ENCODE measurements around the gene IPO9. TPM values are rescaled to one million over a fixed set of nuclear protein-coding genes. Genes with fewer than 3 reads are reported as not detected.

Gene IPO9
- total RNA-seq, 1 donor, result 28.9 TPM

DNA sequence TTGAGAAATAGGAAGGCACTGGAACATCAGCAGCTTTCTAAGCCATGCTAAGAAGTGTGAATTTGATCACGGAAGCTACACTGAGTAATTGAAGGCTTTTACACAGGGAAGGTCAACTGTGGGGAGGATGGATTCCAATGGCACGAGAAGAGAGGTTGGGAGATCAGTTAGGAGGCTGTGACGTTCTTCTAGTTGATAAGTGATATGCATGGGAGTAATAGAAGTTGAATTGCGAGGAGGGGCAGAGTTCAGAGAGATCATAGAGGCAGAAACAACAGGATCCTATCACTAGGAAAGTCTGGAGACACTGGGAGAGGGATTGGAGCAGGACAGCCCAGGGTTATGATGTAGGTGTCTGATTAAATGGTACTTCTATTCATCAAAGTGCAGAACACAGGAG lies 101.2 kb downstream of the IPO9 start:
- no peak for DNase-seq (ENCODE audit: low read depth)
- TF ChIP-seq, protein P1, sequence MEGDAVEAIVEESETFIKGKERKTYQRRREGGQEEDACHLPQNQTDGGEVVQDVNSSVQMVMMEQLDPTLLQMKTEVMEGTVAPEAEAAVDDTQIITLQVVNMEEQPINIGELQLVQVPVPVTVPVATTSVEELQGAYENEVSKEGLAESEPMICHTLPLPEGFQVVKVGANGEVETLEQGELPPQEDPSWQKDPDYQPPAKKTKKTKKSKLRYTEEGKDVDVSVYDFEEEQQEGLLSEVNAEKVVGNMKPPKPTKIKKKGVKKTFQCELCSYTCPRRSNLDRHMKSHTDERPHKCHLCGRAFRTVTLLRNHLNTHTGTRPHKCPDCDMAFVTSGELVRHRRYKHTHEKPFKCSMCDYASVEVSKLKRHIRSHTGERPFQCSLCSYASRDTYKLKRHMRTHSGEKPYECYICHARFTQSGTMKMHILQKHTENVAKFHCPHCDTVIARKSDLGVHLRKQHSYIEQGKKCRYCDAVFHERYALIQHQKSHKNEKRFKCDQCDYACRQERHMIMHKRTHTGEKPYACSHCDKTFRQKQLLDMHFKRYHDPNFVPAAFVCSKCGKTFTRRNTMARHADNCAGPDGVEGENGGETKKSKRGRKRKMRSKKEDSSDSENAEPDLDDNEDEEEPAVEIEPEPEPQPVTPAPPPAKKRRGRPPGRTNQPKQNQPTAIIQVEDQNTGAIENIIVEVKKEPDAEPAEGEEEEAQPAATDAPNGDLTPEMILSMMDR (IDR thresholded peaks at IDR 0.05; ENCODE audit: insufficient read depth, low read depth, low read length), result no peak
- H3K4me3 ChIP-seq (ENCODE audit: low read depth, low read length), result no peak overlapping the region

DNA sequence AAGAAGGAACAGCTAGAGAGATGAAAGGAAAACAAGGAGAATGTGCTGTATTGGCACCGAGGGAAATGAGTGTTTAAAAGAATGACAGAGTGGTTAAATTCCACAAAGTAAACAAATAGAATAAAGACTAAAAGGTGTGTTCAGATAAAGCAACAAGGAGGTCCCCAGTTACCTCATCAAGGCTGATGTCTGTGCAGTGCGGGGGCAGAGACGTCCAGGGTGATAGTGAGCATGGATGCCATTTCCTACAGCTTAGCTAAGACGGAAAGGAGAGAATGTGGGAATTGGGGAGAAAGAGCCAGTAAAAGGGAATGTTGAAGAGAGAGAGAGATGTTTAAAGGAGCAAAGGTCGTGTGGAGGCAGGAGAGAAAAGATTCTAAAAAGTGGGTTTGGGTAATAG lies 101.8 kb downstream of the IPO9 start:
- no peak for DNase-seq (ENCODE audit: low read depth)
- TF ChIP-seq, protein P1 (IDR thresholded peaks at IDR 0.05; ENCODE audit: insufficient read depth, low read depth, low read length), result no peak
- H3K4me3 ChIP-seq (ENCODE audit: low read depth, low read length), result no peak overlapping the region

Small RNA genes within 50 kb of the gene (small RNA-seq; reads per million reads assigned to genes)
- not detected for gene MIR1231
- not detected for gene MIR6739

Other genes starting within 250 kb of the IPO9 start
- gene SHISA4, start 59.7 kb downstream of the IPO9 start, total RNA-seq, result 19.0 and 25.0 TPM in 2 replicates
- 44.1 and 50.1 TPM in 2 replicates for gene LMOD1, start 117.4 kb downstream of the IPO9 start, total RNA-seq
- 58.9 and 94.1 TPM in 2 replicates for gene TIMM17A, start 126.3 kb downstream of the IPO9 start, total RNA-seq
- gene RNPEP, start 153.5 kb downstream of the IPO9 start, total RNA-seq, result 77.0 and 93.7 TPM in 2 replicates
- gene ELF3, start 181.4 kb downstream of the IPO9 start, total RNA-seq, result 0.32 and 3.9 TPM in 2 replicates

Data from fibroblast of villous mesenchyme (primary cell).